Thymus (tissue), 11 donors: Measurements from ENCODE around the gene NFIB. TPM values are rescaled to one million over a fixed set of nuclear protein-coding genes. Genes with fewer than 3 reads are reported as not detected.

ENCODE experiments used
- DNase-seq, 9 donors: peaks; one replicate each; pipeline ENCODE4 v3.0.0-alpha.2; 2013; ENCODE audit warnings: low spot score in 9 of 9, low read depth in 6 of 9, missing footprints in 1 of 9
- H3K27ac ChIP-seq, 2 donors: one replicate each; pipeline ENCODE4 v1.5.1; 2013; ENCODE audit warnings: control low read depth in 1 of 2, low read depth in 1 of 2, low read length in 1 of 2, mild to moderate bottlenecking in 1 of 2, moderate library complexity in 1 of 2
- H3K27me3 ChIP-seq, 2 donors: one replicate each; pipeline ENCODE4 v1.5.1; 2013; ENCODE audit warnings: low read length in 1 of 2; ENCODE audit not compliant: control insufficient read depth in 2 of 2, insufficient read depth in 1 of 2
- H3K36me3 ChIP-seq, 2 donors: one replicate each; pipeline ENCODE4 v1.5.1; 2013; ENCODE audit warnings: low read length in 1 of 2, mild to moderate bottlenecking in 1 of 2, moderate library complexity in 1 of 2; ENCODE audit not compliant: control insufficient read depth in 2 of 2, insufficient read depth in 2 of 2
- H3K4me1 ChIP-seq, 2 donors: one replicate each; pipeline ENCODE4 v1.5.1; 2013; ENCODE audit warnings: low read length in 2 of 2; ENCODE audit not compliant: control insufficient read depth in 2 of 2, insufficient read depth in 2 of 2
- H3K4me3 ChIP-seq, 2 donors: one replicate each; pipeline ENCODE4 v1.5.1; 2013; ENCODE audit warnings: low read length in 2 of 2, control low read depth in 1 of 2, mild to moderate bottlenecking in 1 of 2
- H3K9me3 ChIP-seq, 2 donors: one replicate each; pipeline ENCODE4 v1.5.1; 2013; ENCODE audit warnings: low read length in 1 of 2, mild to moderate bottlenecking in 1 of 2; ENCODE audit not compliant: control insufficient read depth in 2 of 2, insufficient read depth in 1 of 2
- WGBS: extraction: QIAGEN DNeasy Blood & Tissue Kit; methylation state at CpG from one replicate; pipeline ENCODE4 v1.1.7; 2013; 5-methylcytosine and 5-hydroxymethylcytosine counted together
- polyA plus RNA-seq: library from polyadenylated mRNA; stranded (reverse); fragments of 200-250 nt; gene quantifications from one replicate; pipeline ENCODE4 v1.2.3, GENCODE V29; 2013
- total RNA-seq: library from RNA; stranded (reverse); fragments of 120-200 nt; gene quantifications from one replicate; pipeline ENCODE4 v1.2.4, GENCODE V29; 2013
- donor health status: healthy.

The NFIB gene
- total and polyA plus RNA-seq, 2 donors = 10.3 to 12.4 TPM

DNA sequence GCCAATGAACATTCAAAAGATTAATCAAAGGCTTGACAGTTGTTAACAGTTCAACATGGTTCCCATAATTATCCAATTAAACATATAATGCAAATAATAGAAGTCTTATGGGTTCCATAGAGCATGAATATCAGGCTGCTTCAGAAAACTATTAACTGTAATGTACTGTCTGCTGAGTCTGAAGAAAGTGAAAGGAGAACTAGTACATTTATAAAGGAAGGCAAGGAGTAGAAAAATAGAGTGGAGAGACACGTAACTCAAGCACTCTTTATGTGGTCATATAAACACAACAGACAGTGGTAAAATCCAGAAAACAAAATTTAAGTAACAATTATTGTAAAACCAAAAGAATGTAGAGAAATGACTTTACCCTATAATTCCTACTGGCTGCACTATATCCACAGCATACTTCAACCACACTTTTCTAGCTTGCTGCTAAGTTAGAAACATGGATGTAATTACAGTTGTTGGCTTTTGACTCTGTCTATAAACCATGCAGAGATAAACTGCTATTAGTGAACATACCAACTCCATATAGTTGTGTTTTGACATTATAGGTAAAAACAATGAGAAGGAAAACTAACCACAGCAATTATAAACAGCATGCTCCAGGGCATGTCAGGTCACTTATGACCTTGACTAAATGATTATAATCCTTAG, 32.7 kb downstream of the NFIB start:
- H3K27ac ChIP-seq = no peak overlapping the region
- 51% methylated on average over 1 of the region's 1 CpG for WGBS
- no peak overlapping the region for H3K4me3 ChIP-seq
- H3K36me3 ChIP-seq = no peaks in the 10 kb centered on the region
- no peak for DNase-seq
- no peaks in the 10 kb centered on the region for H3K4me1 ChIP-seq
- H3K27me3 ChIP-seq = no peaks in the 10 kb centered on the region
- no peaks in the 10 kb centered on the region for H3K9me3 ChIP-seq

GRCh38 chr9:14279671-14280070, 34.3 kb downstream of the NFIB start:
- Histone ChIP-seq H3K27me3 (no peaks in the 10 kb centered on the region), H3K27ac (no peak overlapping the region), H3K4me1 (no peaks in the 10 kb centered on the region), H3K4me3 (no peak overlapping the region), H3K9me3 (no peaks in the 10 kb centered on the region), H3K36me3 (no peaks in the 10 kb centered on the region)
- 97% methylated on average over 3 of the region's 3 CpGs for WGBS
- no peak for DNase-seq

DNA sequence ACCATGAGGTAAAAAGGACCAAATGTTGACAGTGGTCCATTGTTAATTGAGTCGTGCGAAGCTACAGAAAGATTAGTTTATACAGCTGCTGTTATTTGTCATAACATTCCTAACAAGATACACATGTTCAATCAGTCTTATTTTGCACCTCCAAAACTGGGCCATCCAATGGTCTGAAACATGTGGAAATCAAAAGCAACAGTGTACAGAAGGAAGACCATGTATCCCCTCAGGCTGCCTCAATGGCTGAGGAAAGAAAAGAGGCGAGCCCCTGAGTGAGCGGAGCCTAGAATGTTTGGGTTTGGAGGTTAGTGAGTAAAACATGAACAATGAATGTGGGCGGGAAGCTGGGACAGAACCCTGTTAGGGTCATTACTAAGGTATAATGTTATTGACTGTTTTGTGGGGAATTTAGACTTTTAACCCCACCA, 35.6 kb downstream of the NFIB start:
- no peaks in the 10 kb centered on the region for H3K4me1 ChIP-seq
- no peak for DNase-seq
- H3K27me3 ChIP-seq = no peaks in the 10 kb centered on the region
- no peak overlapping the region for H3K4me3 ChIP-seq
- no peak overlapping the region for H3K27ac ChIP-seq
- H3K36me3 ChIP-seq = no peaks in the 10 kb centered on the region
- H3K9me3 ChIP-seq = no peaks in the 10 kb centered on the region
- WGBS = 95% methylated on average over 5 of the region's 5 CpGs

- WGBS = 94% methylated on average over 3 of the region's 3 CpGs
- Histone ChIP-seq H3K4me3 (no peak overlapping the region), H3K36me3 (no peaks in the 10 kb centered on the region), H3K9me3 (no peaks in the 10 kb centered on the region), H3K4me1 (no peaks in the 10 kb centered on the region), H3K27me3 (no peaks in the 10 kb centered on the region), H3K27ac (peak overlapping the region in 1 of 2 donors; percentile 40)
- no peak for DNase-seq
Observed at GRCh38 chr9:14277761-14278160, 36.2 kb downstream of the NFIB start.

DNA sequence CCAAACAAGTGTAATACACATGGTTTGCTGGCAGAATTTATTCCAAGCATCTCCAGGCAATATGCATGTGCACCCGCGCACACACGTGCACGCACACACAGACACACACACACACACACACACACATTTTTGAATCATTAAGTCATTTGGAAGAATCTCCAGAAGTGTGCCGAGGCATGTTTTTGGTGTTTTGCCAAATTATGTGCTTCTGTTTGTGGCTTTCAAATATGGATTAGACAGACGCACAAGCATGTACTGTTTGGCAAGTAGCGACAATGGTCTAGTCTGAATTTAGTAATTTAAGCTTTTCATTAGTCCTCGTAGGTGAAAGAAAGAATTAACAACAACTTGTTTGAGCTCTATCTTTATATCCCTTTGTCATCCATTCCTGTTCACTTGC, 36.7 kb downstream of the NFIB start:
- Histone ChIP-seq H3K27ac (peak overlapping the region in 1 of 2 donors; percentile 32), H3K9me3 (no peaks in the 10 kb centered on the region), H3K36me3 (no peaks in the 10 kb centered on the region), H3K27me3 (no peaks in the 10 kb centered on the region), H3K4me3 (no peak overlapping the region), H3K4me1 (no peaks in the 10 kb centered on the region)
- WGBS = 90% methylated on average over 8 of the region's 8 CpGs
- peak in 1 of 9 donors; percentile 19 for DNase-seq

GRCh38 chr9:14275331-14275730, 38.6 kb downstream of the NFIB start:
- H3K36me3 ChIP-seq = no peaks in the 10 kb centered on the region
- H3K4me3 ChIP-seq = no peak overlapping the region
- no peak overlapping the region for H3K27ac ChIP-seq
- no peaks in the 10 kb centered on the region for H3K4me1 ChIP-seq
- no peaks in the 10 kb centered on the region for H3K9me3 ChIP-seq
- DNase-seq = no peak
- H3K27me3 ChIP-seq = no peaks in the 10 kb centered on the region
- 86% methylated on average over 5 of the region's 5 CpGs for WGBS

GRCh38 chr9:14273696-14274121, 40.2 kb downstream of the NFIB start:
- Histone ChIP-seq H3K4me1 (no peaks in the 10 kb centered on the region), H3K27ac (peak overlapping the region in 1 of 2 donors; percentile 44), H3K36me3 (no peaks in the 10 kb centered on the region), H3K27me3 (no peaks in the 10 kb centered on the region), H3K4me3 (no peak overlapping the region), H3K9me3 (no peaks in the 10 kb centered on the region)
- 2% methylated on average over 4 of the region's 4 CpGs for WGBS
- no peak for DNase-seq

GRCh38 chr9:14272927-14273528, 40.9 kb downstream of the NFIB start:
- WGBS = 80% methylated on average over 7 of the region's 7 CpGs
- no peak overlapping the region for H3K4me3 ChIP-seq
- no peak for DNase-seq
- H3K27ac ChIP-seq = no peak overlapping the region
- H3K36me3 ChIP-seq = no peaks in the 10 kb centered on the region
- no peaks in the 10 kb centered on the region for H3K4me1 ChIP-seq
- H3K27me3 ChIP-seq = no peaks in the 10 kb centered on the region
- no peaks in the 10 kb centered on the region for H3K9me3 ChIP-seq

DNA sequence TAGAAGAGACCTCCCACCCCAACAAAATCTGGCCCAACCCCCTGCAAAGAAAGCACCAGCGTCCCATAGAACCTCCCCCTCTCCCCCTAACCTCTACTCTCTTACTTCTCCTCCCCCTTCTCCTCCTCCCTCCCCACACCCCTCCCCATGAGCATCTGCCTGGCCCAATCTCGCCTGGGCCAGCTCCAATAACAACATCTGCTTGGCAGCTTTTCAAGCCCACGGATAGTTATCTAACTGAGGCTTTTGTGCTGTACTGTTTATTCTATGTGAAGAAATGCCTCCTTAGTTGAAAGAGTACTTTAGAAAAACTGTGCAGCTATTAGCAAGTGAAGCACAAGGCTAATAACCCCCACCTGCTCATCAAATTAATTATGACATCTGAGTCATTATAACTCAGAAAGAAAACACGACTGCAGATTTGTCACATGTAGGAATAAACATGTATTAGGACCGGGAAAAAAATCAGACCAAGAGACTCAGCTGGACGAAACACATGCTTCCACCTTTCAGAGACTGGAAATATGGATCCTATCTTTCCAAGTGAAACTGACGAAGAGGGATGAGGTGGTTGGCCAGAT, 42.8 kb downstream of the NFIB start:
- Histone ChIP-seq H3K9me3 (no peaks in the 10 kb centered on the region), H3K36me3 (no peaks in the 10 kb centered on the region), H3K4me1 (no peaks in the 10 kb centered on the region), H3K27ac (no peak overlapping the region), H3K27me3 (no peaks in the 10 kb centered on the region), H3K4me3 (no peak overlapping the region)
- peak in 3 of 9 donors; percentile 7 to 28 (median 13) for DNase-seq
- 61% methylated on average over 7 of the region's 7 CpGs for WGBS
